Naive thymus-derived CD8-positive, alpha-beta T cell (primary cell): Measurements from ENCODE around the gene SLC52A1. TPM values are rescaled to one million over a fixed set of nuclear protein-coding genes. Genes with fewer than 3 reads are reported as not detected.
"Not testable (repeated sequence)": the region's sequence is repeated elsewhere in the genome, so short reads cannot be mapped to it uniquely, and the experiment has no call there.

Source experiments
- ATAC-seq, 2 donors: fragments of 150-1000 bp; cut with Tn5 transposase in 1 of 2; sonication (Bioruptor Pico), chemical (Tn5 transposase) in 1 of 2; 1 replicate in 1 of 2; 2 replicates in 1 of 2; pipeline ENCODE4 v1.10.0; 2021; ENCODE audit warnings: mild to moderate bottlenecking in 2 of 2, moderate library complexity in 2 of 2
- POLR2A ChIA-PET: fragments of 350-600 bp; sonication (Branson Sonifier 250); formaldehyde crosslinking; loops from one replicate; lab custom pipeline; 2021; ENCODE audit warnings: antibody characterized with exemption; lab: Charles Lee
- DNase-seq, 10 donors: peaks; one replicate each; pipeline versions ENCODE4 v3.0.0 to v3.0.0-alpha.2; 2020 to 2022
- H3K27ac Mint-ChIP-seq, 10 donors: one replicate each; pipeline ENCODE4 v1.8.0; 2020 to 2022; ENCODE audit warnings: mild to moderate bottlenecking in 10 of 10, mixed read lengths in 10 of 10, moderate library complexity in 4 of 10, inconsistent platforms in 1 of 10
- H3K27me3 Mint-ChIP-seq, 5 donors: one replicate each; pipeline ENCODE4 v1.8.0; 2021 to 2022; ENCODE audit warnings: mixed read lengths in 5 of 5
- H3K36me3 Mint-ChIP-seq, 3 donors: one replicate each; pipeline ENCODE4 v1.8.0; 2020 to 2022; ENCODE audit warnings: mixed read lengths in 3 of 3, mild to moderate bottlenecking in 2 of 3, inconsistent platforms in 1 of 3
- H3K4me1 Mint-ChIP-seq, 4 donors: one replicate each; pipeline ENCODE4 v1.8.0; 2021 to 2022; ENCODE audit warnings: mixed read lengths in 4 of 4
- H3K4me3 Mint-ChIP-seq, 10 donors: one replicate each; pipeline ENCODE4 v1.8.0; 2020 to 2022; ENCODE audit warnings: mild to moderate bottlenecking in 10 of 10, mixed read lengths in 10 of 10, moderate library complexity in 6 of 10, inconsistent platforms in 1 of 10
- H3K9me3 Mint-ChIP-seq, 9 donors: one replicate each; pipeline ENCODE4 v1.8.0; 2020 to 2022; ENCODE audit warnings: mixed read lengths in 9 of 9, mild to moderate bottlenecking in 3 of 9, inconsistent platforms in 1 of 9, moderate library complexity in 1 of 9
- polyA plus RNA-seq, 3 donors: library from polyadenylated mRNA; unstranded; fragments of 300-500 nt; fragmentation: Illumina TruSeq; gene quantifications; one replicate each; pipeline ENCODE4 v1.2.3, GENCODE V29; 2021
- total RNA-seq, 8 experiments: library from RNA in 2 of 8; stranded (reverse) in 2 of 8; gene quantifications; one replicate each; pipeline ENCODE4 v1.2.3 and lab custom pipeline; 2021 to 2026

SLC52A1 gene
- total and polyA plus RNA-seq, 5 experiments from 2014 or later: 0.25 TPM; not detected in 4

- POLR2A ChIA-PET: interaction anchor here (0.9 to 3.0 kb wide), 6 partner anchors 11 to 121 kb away, joined by 3 to 9 read pairs (median 4); partner anchors contain the start of genes INCA1, KIF1C, RNF167 and SLC25A11
- DNase-seq, H3K36me3 Mint-ChIP-seq, H3K9me3 Mint-ChIP-seq, ATAC-seq: not testable (repeated sequence)
- Mint-ChIP-seq H3K27ac (peak overlapping the region in 5 of 10 donors; percentile 24 to 91 (median 76)), H3K27me3 (peaks cover 0 to 15% (median 4%) of the 10 kb centered on the region in 5 donors), H3K4me3 (peak overlapping the region in 1 of 10 donors; percentile 83), H3K4me1 (peaks cover 5 to 21% (median 17%) of the 10 kb centered on the region in 4 donors)
Observed at GRCh38 chr17:5030168-5030567, 5.1 kb downstream of the SLC52A1 start.

- Mint-ChIP-seq H3K27ac (peak overlapping the region in 1 of 10 donors; percentile 39), H3K27me3 (peaks cover 0 to 2% (median 0%) of the 10 kb centered on the region in 5 donors), H3K4me3 (no peak overlapping the region), H3K9me3 (no peaks in the 10 kb centered on the region), H3K4me1 (peaks cover 3 to 21% (median 18%) of the 10 kb centered on the region in 4 donors), H3K36me3 (peaks cover 0 to 4% (median 0%) of the 10 kb centered on the region in 3 donors)
- ATAC-seq (no peak), DNase-seq (peak in 1 of 10 donors; percentile 4)
- POLR2A ChIA-PET: no interaction called here
Observed at GRCh38 chr17:5027916-5028315, 7.3 kb downstream of the SLC52A1 start.

GRCh38 chr17:5027299-5027698 is 7.9 kb downstream of the SLC52A1 start:
- DNase-seq (no peak), ATAC-seq (no peak)
- Mint-ChIP-seq H3K27me3 (peaks cover 0 to 2% (median 0%) of the 10 kb centered on the region in 5 donors), H3K9me3 (no peaks in the 10 kb centered on the region), H3K27ac (no peak overlapping the region), H3K36me3 (peaks cover 0 to 7% (median 0%) of the 10 kb centered on the region in 3 donors), H3K4me1 (peaks cover 3 to 21% (median 18%) of the 10 kb centered on the region in 4 donors), H3K4me3 (no peak overlapping the region)
- POLR2A ChIA-PET: interaction anchor here (0.8 kb wide), 1 partner anchor 9 kb away, joined by 4 read pairs; no protein-coding TSS in a partner anchor

- peak overlapping the region in 1 of 10 donors; percentile 7 for H3K27ac Mint-ChIP-seq
- POLR2A ChIA-PET: no interaction called here
Observed at GRCh38 chr17:5024604-5025003, 10.6 kb downstream of the SLC52A1 start.

GRCh38 chr17:5023588-5024147 is 11.6 kb downstream of the SLC52A1 start:
- POLR2A ChIA-PET: no interaction called here
- Mint-ChIP-seq H3K27me3 (peaks cover 0 to 2% (median 0%) of the 10 kb centered on the region in 5 donors), H3K27ac (peak overlapping the region in 1 of 10 donors; percentile 62)

More at GRCh38 chr17:5024604-5025003, 10.6 kb downstream of the SLC52A1 start:
- DNase-seq (peak in 1 of 10 donors; percentile 18), ATAC-seq (no peak)
- Mint-ChIP-seq H3K4me1 (peaks cover 0 to 8% (median 5%) of the 10 kb centered on the region in 4 donors), H3K4me3 (no peak overlapping the region), H3K36me3 (peaks cover 0 to 19% (median 0%) of the 10 kb centered on the region in 3 donors), H3K27me3 (peaks cover 0 to 2% (median 0%) of the 10 kb centered on the region in 5 donors), H3K9me3 (no peaks in the 10 kb centered on the region)

GRCh38 chr17:5022171-5022711 is 13.0 kb downstream of the SLC52A1 start:
- no peak overlapping the region for H3K27ac Mint-ChIP-seq
- H3K36me3 Mint-ChIP-seq: peaks cover 0 to 19% (median 0%) of the 10 kb centered on the region in 3 donors
- H3K4me1 Mint-ChIP-seq: peaks cover 3 to 14% (median 9%) of the 10 kb centered on the region in 4 donors
- POLR2A ChIA-PET: interaction anchor here (0.6 kb wide), 1 partner anchor 809 kb away, joined by 5 read pairs; no protein-coding TSS in a partner anchor
- no peak overlapping the region for H3K4me3 Mint-ChIP-seq
- ATAC-seq (no peak), DNase-seq (peak in 1 of 10 donors; percentile 52)
- H3K9me3 Mint-ChIP-seq: no peaks in the 10 kb centered on the region
- H3K27me3 Mint-ChIP-seq: no peaks in the 10 kb centered on the region

More at GRCh38 chr17:5023588-5024147, 11.6 kb downstream of the SLC52A1 start:
- no peak for DNase-seq
- Mint-ChIP-seq H3K4me3 (no peak overlapping the region), H3K4me1 (peaks cover 3 to 14% (median 9%) of the 10 kb centered on the region in 4 donors), H3K9me3 (no peaks in the 10 kb centered on the region), H3K36me3 (peaks cover 0 to 19% (median 0%) of the 10 kb centered on the region in 3 donors)
- ATAC-seq: no peak

GRCh38 chr17:5020502-5021023 is 14.7 kb downstream of the SLC52A1 start:
- DNase-seq (peak in 1 of 10 donors; percentile 52), ATAC-seq (no peak)
- peaks cover 3 to 21% (median 12%) of the 10 kb centered on the region in 4 donors for H3K4me1 Mint-ChIP-seq
- H3K27me3 Mint-ChIP-seq: no peaks in the 10 kb centered on the region
- H3K9me3 Mint-ChIP-seq: no peaks in the 10 kb centered on the region
- H3K36me3 Mint-ChIP-seq: peaks cover 0 to 19% (median 0%) of the 10 kb centered on the region in 3 donors
- no peak overlapping the region for H3K4me3 Mint-ChIP-seq
- H3K27ac Mint-ChIP-seq: peak overlapping the region in 1 of 10 donors; percentile 18
- POLR2A ChIA-PET: interaction anchor here (1.5 kb wide), 1 partner anchor 112 kb away, joined by 3 read pairs; no protein-coding TSS in a partner anchor

- peaks cover 0 to 19% (median 1%) of the 10 kb centered on the region in 3 donors for H3K36me3 Mint-ChIP-seq
- H3K9me3 Mint-ChIP-seq: no peaks in the 10 kb centered on the region
- no peak overlapping the region for H3K4me3 Mint-ChIP-seq
- peak overlapping the region in 8 of 10 donors; percentile 15 to 90 (median 74) for H3K27ac Mint-ChIP-seq
- DNase-seq: peak in 8 of 10 donors; percentile 34 to 79 (median 48)
- ATAC-seq: peak; percentile 87 to 96
- H3K27me3 Mint-ChIP-seq: no peaks in the 10 kb centered on the region
- H3K4me1 Mint-ChIP-seq: peaks cover 3 to 20% (median 12%) of the 10 kb centered on the region in 4 donors
- POLR2A ChIA-PET: interaction anchor here (1.1 kb wide), 1 partner anchor 33 kb away, joined by 3 read pairs; no protein-coding TSS in a partner anchor
Observed at GRCh38 chr17:5019475-5019956, 15.7 kb downstream of the SLC52A1 start.

- H3K9me3 Mint-ChIP-seq: no peaks in the 10 kb centered on the region
- H3K27me3 Mint-ChIP-seq: no peaks in the 10 kb centered on the region
- peaks cover 0 to 15% (median 1%) of the 10 kb centered on the region in 3 donors for H3K36me3 Mint-ChIP-seq
- POLR2A ChIA-PET: interaction anchor here (0.6 kb wide), 1 partner anchor 267 kb away, joined by 5 read pairs; no protein-coding TSS in a partner anchor
- DNase-seq (peak in 1 of 10 donors; percentile 0), ATAC-seq (no peak)
- peaks cover 2 to 12% (median 7%) of the 10 kb centered on the region in 4 donors for H3K4me1 Mint-ChIP-seq
- H3K27ac Mint-ChIP-seq: peak overlapping the region in 1 of 10 donors; percentile 35
- no peak overlapping the region for H3K4me3 Mint-ChIP-seq
Observed at GRCh38 chr17:5014357-5014756, 20.9 kb downstream of the SLC52A1 start.

GRCh38 chr17:5011928-5012327 is 23.3 kb downstream of the SLC52A1 start:
- peak in 1 of 10 donors; percentile 37 for DNase-seq
- Mint-ChIP-seq H3K9me3 (no peaks in the 10 kb centered on the region), H3K27ac (peak overlapping the region in 1 of 10 donors; percentile 39), H3K4me3 (no peak overlapping the region), H3K36me3 (peaks cover 0 to 26% (median 3%) of the 10 kb centered on the region in 3 donors), H3K4me1 (peaks cover 0 to 8% (median 4%) of the 10 kb centered on the region in 4 donors), H3K27me3 (no peaks in the 10 kb centered on the region)
- POLR2A ChIA-PET: no interaction called here
- no peak for ATAC-seq

- no peak for ATAC-seq
- Mint-ChIP-seq H3K4me3 (no peak overlapping the region), H3K4me1 (peaks cover 10 to 21% (median 16%) of the 10 kb centered on the region in 4 donors), H3K27ac (peak overlapping the region in 1 of 10 donors; percentile 21), H3K9me3 (no peaks in the 10 kb centered on the region), H3K27me3 (no peaks in the 10 kb centered on the region), H3K36me3 (peaks cover 11 to 61% (median 17%) of the 10 kb centered on the region in 3 donors)
- POLR2A ChIA-PET: interaction anchor here (0.9 kb wide), 1 partner anchor 104 kb away, joined by 3 read pairs; no protein-coding TSS in a partner anchor
- DNase-seq: no peak
Observed at GRCh38 chr17:5003214-5003867, 31.9 kb downstream of the SLC52A1 start.
